BJ (cell line): Measurements from ENCODE around the gene ENOX1. TPM values are rescaled to one million over a fixed set of nuclear protein-coding genes. Genes with fewer than 3 reads are reported as not detected.

ENCODE experiments used
- CTCF ChIA-PET: fragments of 350-600 bp; formaldehyde crosslinking; extraction: SDS; loops from one replicate; lab custom pipeline; 2021; ENCODE audit warnings: antibody characterized with exemption, inconsistent platforms; lab: Yijun Ruan, JAX
- POLR2A ChIA-PET: fragments of 300-600 bp; sonication (Branson Sonifier 250); formaldehyde crosslinking; extraction: SDS; loops from one replicate; lab custom pipeline; 2021; ENCODE audit warnings: antibody characterized with exemption; lab: Charles Lee
- DNase-seq: peaks from one replicate; pipeline ENCODE4 v3.0.0-alpha.2; 2011; ENCODE audit warnings: low read depth
- H3K27me3 ChIP-seq: 2 replicates; pipeline ENCODE4 v1.6.0; 2011; ENCODE audit warnings: low read length; ENCODE audit not compliant: control insufficient read depth, insufficient read depth
- H3K36me3 ChIP-seq: 2 replicates; pipeline ENCODE4 v1.5.1; 2011; ENCODE audit warnings: low read length; ENCODE audit not compliant: control insufficient read depth, insufficient read depth
- H3K4me3 ChIP-seq: 2 replicates; pipeline ENCODE4 v1.5.1; 2011; ENCODE audit warnings: low read depth, mild to moderate bottlenecking, control low read depth, low read length
- CTCF ChIP-seq: IDR thresholded peaks from 2 replicates; pipeline ENCODE4 v1.5.1; 2011; ENCODE audit warnings: low read depth, mild to moderate bottlenecking, control low read depth, inconsistent platforms, low read length, moderate library complexity; ENCODE audit not compliant: insufficient read depth
- polyA plus RNA-seq: library from polyadenylated mRNA; depleted of rRNA; stranded (reverse); fragments of >200 nt; gene quantifications from 2 replicates; pipeline ENCODE4 v1.2.3, GENCODE V29; 2011

Gene ENOX1
- polyA plus RNA-seq, 1 experiment, result 2.1 TPM

- no peaks in the 10 kb centered on the region for H3K27me3 ChIP-seq
- no peak overlapping the region for H3K4me3 ChIP-seq
- H3K36me3 ChIP-seq, result no peaks in the 10 kb centered on the region
- no peak for DNase-seq
- TF ChIP-seq CTCF, result no peak
- POLR2A ChIA-PET, result no interaction called here
- CTCF ChIA-PET, result no interaction called here
These were observed 381.3 kb downstream of the ENOX1 start for GRCh38 chr13:43405457-43405856.

- no peak for TF ChIP-seq CTCF
- Histone ChIP-seq H3K4me3 (no peak overlapping the region), H3K36me3 (no peaks in the 10 kb centered on the region), H3K27me3 (no peaks in the 10 kb centered on the region)
- POLR2A ChIA-PET, result no interaction called here
- no peak for DNase-seq
- CTCF ChIA-PET, result interaction anchor here (1.7 kb wide), 1 partner anchor 10 kb away, joined by 8 read pairs; no protein-coding TSS in a partner anchor
These were observed 384.4 kb downstream of the ENOX1 start for GRCh38 chr13:43402380-43402779.

GRCh38 chr13:43401361-43401760 lies 385.4 kb downstream of the ENOX1 start:
- ChIA-PET POLR2A (no interaction called here), CTCF (interaction anchor here (1.7 kb wide), 1 partner anchor 9 kb away, joined by 8 read pairs; no protein-coding TSS in a partner anchor)
- H3K36me3 ChIP-seq, result no peaks in the 10 kb centered on the region
- DNase-seq, result no peak
- TF ChIP-seq CTCF, result no peak
- H3K27me3 ChIP-seq, result no peaks in the 10 kb centered on the region
- H3K4me3 ChIP-seq, result no peak overlapping the region

GRCh38 chr13:43397111-43397510 lies 389.7 kb downstream of the ENOX1 start:
- CTCF ChIA-PET, result no interaction called here
- no peaks in the 10 kb centered on the region for H3K27me3 ChIP-seq
- DNase-seq, result no peak
- POLR2A ChIA-PET, result no interaction called here
- no peaks in the 10 kb centered on the region for H3K36me3 ChIP-seq
- TF ChIP-seq CTCF, result no peak
- no peak overlapping the region for H3K4me3 ChIP-seq

GRCh38 chr13:43391036-43391435 lies 395.7 kb downstream of the ENOX1 start:
- Histone ChIP-seq H3K4me3 (no peak overlapping the region), H3K27me3 (no peaks in the 10 kb centered on the region), H3K36me3 (no peaks in the 10 kb centered on the region)
- DNase-seq, result no peak
- ChIA-PET CTCF (interaction anchor here (2.0 kb wide), 1 partner anchor 11 kb away, joined by 8 read pairs; no protein-coding TSS in a partner anchor), POLR2A (no interaction called here)
- TF ChIP-seq CTCF, result no peak
